Stimulated activated CD8-positive, alpha-beta memory T cell treated with anti-CD3 and anti-CD28 coated beads, Interleukin-12 subunit alpha, Interleukin-12 subunit beta, amount 100 ng/mL, for 24 hours (primary cell): ENCODE data around the gene LNP1.
"Not testable (repeated sequence)": the region's sequence is repeated elsewhere in the genome, so short reads cannot be mapped to it uniquely, and the experiment has no call there.

Source experiments
- DNase-seq: peaks from one replicate; pipeline ENCODE4 v3.0.0-alpha.2; 2020; ENCODE audit errors: extremely low read depth

LNP1 gene

GRCh38 chr3:100429187-100429716 is 27.9 kb downstream of the LNP1 start:
- no peak for DNase-seq

DNA sequence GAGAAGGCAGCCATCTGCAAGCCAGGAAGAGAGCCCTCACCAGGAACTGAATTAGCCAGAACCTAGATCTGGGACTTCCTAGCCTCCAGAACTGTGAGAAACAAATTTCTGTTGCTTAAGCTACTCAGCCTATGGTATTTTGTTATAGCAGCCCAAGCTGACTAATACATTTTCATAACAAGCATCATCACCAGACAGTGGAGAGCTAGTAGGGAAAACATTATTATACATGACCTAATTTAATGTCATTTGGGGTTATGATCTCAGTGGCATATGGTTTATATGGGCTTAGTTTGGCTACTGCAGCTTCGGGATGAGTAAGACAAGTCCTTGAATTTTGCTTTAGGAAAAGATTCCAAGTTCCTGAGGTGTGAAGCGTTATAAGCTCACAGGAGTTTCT is 35.6 kb downstream of the LNP1 start:
- no peak for DNase-seq

GRCh38 chr3:100437721-100438622 is 36.6 kb downstream of the LNP1 start:
- no peak for DNase-seq

DNA sequence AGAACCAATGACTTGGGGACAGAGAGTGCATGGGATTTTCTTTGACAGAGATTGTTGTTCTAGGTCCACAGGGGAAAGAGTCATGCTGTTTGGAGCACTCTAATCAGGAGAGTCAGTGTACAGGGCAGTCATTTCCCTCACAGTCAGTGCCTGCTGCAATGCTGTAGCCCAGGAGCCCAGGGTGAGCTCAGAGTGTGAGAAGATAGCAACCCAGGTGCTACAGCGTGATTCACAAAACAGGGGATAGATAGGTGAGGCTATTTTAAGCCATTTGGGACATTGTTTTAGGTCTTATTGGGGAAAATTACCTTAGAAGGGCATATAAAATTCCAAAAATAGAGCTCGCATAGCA is 37.3 kb downstream of the LNP1 start:
- DNase-seq = no peak

- no peak for DNase-seq
Observed at GRCh38 chr3:100440895-100441294, 39.6 kb downstream of the LNP1 start.

DNA sequence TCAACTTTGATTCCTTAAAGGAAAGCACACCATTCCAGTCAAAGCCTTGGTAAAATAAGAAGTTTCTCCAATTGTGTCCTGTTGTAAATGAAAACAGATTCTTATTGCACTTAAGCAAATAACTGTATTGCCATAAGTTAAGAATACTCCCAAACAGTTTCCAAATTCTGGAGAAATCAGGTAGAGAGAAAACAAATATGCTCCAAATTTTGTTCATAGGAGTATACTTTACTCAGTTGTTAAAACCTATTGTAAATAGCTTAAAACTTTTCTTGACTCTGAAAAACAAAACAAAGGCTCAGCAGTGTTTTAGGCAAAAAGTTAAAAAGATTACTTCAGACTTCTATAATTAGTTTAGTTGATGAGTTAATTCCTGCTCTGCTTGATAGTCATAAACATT is 42.4 kb downstream of the LNP1 start:
- DNase-seq = no peak

- not testable (repeated sequence) for DNase-seq
Observed at GRCh38 chr3:100447067-100447466, 45.7 kb downstream of the LNP1 start.

GRCh38 chr3:100448079-100448478 is 46.7 kb downstream of the LNP1 start:
- DNase-seq = no peak

DNA sequence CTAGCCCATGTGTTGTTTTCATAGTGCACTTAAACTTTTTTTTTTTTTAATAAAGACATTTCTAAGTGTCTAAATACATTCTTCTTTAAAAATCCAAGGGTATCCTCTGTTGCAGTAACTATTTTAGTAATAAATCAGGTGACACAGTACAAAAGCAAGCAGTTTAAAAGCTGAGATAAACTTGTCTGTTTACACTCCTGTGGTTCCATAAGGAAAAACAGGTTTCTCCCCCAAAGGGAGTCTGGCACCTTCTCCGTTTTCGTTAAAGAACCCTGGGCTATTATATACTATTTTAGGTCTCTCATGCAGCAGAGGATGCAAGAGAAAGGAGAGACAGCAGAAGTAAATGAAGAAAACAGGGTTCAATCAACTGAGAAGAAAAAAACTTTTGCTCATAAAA is 47.9 kb downstream of the LNP1 start:
- no peak for DNase-seq

DNA sequence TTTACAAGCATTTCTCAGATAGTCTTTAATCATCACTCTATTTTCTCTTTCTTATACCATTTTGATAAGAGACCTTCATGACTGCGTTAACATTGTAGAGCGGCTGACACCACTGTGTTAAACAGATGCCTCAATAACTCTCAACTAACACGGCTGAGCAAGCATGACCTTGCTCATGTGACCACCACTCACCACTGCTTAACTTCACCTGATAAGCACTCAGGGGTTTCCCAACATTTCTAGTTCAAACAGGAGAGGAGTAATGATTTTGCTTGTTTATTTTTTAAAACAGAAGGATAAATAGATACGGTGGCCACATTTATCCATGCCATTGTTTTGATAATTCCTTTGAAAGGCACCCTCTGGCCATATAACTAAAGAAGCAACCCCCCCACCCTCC is 53.3 kb downstream of the LNP1 start:
- DNase-seq = no peak

- no peak for DNase-seq
Observed at GRCh38 chr3:100455841-100456550, 54.7 kb downstream of the LNP1 start.

GRCh38 chr3:100456745-100457144 is 55.4 kb downstream of the LNP1 start:
- no peak for DNase-seq

- no peak for DNase-seq
Observed at GRCh38 chr3:100457811-100458210, 56.5 kb downstream of the LNP1 start.

DNA sequence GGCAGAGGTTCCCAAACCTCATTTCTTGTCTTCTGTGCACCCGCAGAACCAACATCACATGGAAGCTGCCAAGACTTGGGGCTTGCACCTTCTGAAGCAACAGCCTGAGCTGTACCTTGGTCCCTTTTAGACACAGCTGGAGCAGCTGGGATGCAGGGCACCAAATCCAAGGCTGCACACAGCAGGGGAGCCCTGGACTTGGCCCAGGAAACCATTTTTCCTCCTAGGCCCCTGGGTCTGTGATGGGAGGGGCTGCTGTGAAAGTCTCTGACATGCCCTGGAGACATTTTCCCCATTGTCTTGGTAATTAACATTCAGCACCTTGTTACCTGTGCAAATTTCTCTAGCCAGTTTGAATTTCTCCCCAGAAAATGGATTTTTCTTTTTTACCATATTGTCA is 57.5 kb downstream of the LNP1 start:
- DNase-seq = no peak

GRCh38 chr3:100463002-100463401 is 61.7 kb downstream of the LNP1 start:
- no peak for DNase-seq

DNA sequence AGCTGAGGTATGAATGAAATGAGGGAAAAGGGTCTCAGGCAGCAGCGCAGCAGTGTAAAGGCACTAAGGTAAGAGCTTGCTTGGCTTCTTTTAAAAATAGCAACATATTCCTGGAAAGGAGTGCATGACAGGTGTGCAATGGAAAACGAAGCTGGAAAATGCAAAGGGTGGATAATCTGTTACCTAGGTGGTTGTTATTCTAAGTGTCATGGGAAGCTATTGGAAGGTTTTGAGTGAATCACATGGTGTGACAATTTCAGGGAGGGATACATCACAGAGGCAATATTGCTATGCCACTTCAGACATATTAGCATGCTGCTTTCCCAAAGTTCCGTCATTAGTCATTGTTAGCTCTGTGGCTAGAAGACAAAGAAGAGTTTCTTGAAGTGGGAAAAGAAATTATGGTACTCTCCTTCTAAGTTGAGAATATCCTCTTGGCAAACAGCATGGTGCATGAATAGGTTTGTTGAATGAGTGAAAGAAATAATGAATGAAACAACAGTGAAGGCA is 62.4 kb downstream of the LNP1 start:
- no peak for DNase-seq

DNA sequence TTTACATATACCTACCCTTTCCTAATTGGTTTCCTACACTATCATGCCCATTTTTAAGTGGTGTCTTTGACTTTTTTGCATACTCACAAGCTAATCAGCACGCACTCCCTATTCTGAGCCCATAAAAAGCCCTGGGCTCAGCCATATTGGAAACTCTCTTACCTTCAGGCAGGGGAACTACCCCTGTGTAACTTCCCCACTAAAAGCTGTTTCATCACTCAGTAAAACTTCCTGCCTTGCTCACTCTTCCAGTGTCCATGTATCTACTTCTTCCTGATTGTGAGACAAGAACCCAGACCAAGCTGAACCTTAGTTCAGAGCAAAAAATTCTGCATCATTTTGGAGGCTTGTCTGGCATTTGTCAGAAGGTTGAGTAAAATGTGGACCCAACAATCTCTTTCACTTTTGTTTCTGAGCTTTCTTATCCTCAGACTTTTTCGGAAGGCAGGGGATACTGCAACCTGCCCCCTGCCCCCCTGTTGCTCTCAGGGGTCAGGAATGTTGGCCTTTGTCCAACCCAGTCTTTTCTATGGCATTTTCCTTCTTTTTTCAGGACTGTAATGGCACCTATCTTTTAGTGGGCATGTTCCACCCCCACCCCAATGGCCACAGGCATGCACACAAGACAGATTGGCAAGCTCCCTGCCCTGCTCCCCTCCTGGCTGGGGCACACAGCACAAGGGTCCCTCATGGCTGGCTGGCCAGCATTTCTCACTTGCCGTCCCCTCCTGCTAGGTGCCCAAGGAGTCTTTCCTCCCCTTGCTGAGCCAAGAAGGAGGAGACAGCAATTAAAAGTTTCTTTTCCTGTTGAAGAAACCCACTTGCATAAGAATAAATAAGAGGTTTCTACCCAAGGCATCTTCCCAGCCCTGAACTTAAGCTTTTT is 64.8 kb downstream of the LNP1 start:
- DNase-seq = no peak

- DNase-seq = no peak
Observed at GRCh38 chr3:100467133-100467532, 65.8 kb downstream of the LNP1 start.

DNA sequence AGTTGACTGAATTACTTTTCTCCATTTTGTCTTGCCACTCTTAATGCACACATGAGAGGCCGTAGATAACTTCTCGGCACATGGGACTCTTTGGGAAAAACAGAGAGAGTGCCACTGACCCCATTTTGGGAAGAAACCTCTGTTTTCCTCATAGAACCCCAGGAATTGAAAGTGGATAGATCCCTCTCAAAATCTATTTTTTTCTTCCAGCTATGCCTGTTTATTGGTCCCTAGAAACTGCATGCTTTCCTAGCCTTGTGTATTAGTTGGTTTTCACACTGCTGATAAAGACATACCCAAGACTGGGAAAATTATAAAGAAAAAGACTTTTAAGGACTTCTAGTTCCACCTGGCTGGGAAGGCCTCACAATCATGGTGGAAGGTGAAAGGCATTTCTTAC is 67.3 kb downstream of the LNP1 start:
- DNase-seq = no peak

GRCh38 chr3:100470951-100471350 is 69.6 kb downstream of the LNP1 start:
- DNase-seq = no peak

DNA sequence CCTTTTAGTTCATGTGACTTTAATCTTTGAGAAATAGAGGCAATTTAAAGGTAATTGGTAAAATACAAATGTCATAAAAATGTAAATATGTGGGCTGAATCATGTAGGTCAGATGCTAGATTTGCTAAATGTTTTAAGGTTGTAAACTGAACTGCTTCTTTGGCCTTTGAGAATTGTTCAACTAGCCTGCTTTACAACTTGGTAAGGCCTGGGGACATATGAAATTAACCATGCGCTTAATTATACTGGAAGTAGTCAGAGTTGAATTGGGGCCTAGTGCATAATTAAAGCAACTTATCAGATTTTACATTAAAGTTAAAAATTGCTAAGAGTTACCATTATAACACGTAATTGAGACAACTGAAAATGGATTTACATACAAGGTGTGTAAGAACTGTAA is 70.1 kb downstream of the LNP1 start:
- DNase-seq = no peak

GRCh38 chr3:100477851-100478360 is 76.6 kb downstream of the LNP1 start:
- not testable (repeated sequence) for DNase-seq
